GM21381 (cell line): ENCODE measurements around the gene RRP12.
"Not testable (repeated sequence)": the region's sequence is repeated elsewhere in the genome, so short reads cannot be mapped to it uniquely, and the experiment has no call there.

Experiments
- ATAC-seq: cut with Tn5 transposase; IDR thresholded peaks from one replicate; pipeline ENCODE4 v1.9.1; 2021; ENCODE audit warnings: mild to moderate bottlenecking, moderate library complexity; ENCODE audit not compliant: unreplicated experiment

The RRP12 gene

DNA sequence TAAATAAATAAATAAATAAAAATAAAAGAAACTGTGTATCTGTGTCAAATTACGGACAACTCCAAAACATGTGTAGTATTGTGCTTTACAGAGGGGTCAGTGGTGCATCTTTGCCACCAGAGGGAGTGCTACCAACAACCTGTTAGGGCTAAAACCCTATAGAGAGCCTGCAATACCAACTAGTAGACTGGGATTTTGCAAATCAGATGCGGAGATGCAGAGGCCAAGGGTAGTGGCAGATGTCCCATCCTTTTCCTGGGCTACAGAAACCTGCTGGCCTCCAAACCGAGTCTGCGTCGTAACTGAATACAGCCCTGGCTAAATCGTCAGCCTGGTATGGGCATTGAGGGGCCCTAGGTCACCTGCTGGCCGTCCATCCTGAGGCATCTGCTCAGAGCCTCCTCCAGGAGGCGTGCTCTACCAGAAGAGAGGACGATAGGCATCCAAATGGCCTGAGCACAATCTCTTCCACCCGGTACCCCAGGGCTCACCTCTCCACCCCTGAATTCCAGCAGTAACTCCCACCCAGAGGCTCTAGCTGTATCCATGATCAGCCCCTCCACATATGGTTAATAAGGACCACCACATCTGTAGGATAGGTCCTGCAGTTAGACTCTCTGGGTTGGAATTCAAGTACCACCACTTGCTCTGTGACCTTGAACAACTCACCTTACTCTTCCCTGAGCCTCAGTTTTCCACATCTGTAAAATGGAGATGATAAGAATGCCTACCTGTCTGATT, 6.2 kb upstream of the RRP12 start:
- peak; percentile 81 for ATAC-seq

DNA sequence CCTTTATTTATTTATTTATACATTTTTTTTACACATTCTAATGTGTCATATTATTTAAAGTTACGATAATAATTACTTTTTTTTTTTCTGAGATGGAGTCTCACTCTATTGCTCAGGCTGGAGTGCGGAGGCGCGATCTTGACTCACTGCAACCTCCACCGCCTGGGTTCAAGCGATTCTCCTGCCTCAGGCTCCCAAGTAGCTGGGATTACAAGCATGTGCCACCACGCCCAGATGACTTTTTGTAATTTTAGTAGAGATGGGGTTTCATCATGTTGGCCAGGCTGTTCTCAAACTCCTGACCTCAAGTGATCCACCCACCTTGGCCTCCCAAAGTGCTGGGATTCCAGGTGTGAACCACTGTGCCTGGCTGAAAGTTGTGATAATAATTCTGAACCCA, 5.3 kb upstream of the RRP12 start:
- not testable (repeated sequence) for ATAC-seq

DNA sequence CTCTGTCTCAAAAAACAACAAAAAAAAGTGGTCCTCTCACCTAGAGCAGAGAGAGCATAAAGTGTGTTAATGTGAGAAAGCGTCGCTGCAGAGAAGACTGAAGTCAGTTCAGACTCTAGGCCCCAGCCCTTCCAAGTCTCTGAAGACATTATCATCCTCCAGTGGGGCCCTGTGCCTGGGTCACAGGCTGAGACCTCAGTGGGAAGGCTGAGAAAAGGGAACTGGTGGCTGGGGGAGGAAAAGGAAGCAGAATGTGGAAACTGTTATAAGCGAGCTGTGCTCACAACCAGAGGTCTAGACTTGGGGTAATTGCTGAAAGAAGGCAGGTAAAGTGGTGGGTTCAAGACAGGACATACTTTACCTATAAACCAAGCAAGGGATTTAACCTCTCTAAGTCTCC, 4.9 kb upstream of the RRP12 start:
- ATAC-seq, result no peak

DNA sequence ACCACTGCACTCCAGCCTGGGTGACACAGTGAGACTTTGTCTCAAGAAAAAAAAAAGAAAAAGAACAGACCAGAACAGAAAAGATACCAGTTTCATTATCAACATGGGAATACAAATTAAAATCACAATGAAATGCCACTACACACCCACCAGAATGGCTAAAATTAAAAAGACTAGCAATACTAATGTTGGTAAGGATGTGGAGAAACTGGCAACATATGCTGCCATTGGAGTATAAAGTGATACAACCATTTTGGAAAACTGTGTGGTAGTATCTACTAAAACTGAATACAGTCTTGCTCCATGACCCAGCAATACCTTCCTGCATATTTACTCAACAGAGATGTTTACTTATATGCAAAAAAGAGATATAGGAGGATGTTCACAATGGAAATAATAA, 2.9 kb upstream of the RRP12 start:
- ATAC-seq, result no peak

DNA sequence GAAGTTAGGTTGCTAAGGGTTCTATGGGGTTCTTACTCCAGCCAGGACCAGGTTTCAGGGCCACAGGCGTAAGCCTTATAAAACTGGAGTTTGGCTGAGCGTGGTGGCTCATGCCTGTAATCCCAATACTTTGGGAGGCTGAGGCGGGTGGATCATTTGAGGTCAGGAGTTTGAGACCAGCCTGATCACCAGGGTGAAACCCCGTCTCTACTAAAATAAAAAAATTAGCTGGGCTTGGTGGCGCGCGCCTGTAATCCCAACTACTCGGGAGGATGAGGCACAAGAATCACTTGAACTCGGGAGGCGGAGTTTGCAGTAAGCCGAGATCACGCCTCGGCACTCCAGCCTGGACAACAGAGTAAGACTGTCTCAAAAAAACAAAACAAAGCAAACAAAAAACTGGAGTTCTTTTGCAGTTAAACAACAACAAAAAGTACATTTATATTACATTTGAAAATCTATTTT, 347 bp upstream of the RRP12 start:
- no peak for ATAC-seq

DNA sequence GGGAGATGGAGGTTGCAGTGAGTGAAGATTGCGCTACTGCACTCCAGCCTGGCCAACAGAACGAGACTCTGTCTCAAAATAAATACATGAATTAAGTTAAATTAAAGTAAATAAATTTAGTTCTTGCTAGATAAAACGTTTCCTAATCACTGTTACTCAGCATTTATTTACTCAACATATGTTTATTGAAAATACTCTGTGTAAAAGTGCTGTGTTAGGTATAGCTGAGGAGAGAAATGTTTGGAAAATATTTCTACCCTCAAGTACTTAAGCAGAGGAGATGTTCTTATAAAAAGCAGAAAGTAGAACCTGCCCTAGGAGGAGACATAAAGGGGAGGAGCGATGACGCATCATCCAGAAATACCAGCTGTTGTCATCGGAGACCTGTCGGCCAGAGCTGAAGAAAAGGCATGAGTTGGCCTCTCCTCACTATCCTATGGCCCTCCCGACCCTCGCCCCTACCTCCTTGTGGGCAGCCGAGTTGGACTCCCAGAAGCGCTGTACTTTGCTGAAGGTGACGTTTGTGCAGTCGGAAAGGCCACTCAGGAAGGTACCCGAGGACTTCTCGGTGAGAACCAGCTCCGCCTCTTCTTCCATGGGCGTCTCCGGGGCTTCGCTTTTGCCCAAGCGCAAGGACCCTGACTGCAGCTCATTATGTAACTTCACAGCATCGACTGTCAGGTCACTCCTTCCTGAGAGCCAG, 1.1 kb downstream of the RRP12 start:
- ATAC-seq, result no peak

DNA sequence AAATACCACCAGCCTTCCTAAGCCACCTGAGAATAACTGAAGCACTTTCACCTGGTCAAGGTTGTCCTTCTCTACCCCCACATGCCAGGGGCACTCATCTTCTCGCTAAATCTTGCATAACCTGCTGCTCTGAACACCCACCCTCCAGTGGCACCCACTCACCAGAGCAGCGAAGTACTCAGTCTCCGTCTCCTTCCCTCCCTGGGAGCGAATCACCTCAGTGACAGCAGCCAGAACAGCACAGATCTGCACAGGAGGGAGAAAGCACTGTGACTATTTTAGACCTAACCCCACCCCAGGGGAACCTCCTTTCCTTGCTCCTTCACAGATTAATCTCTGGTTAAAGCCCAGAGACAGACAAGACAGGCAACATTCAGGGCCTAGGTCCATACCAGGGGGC, 5.1 kb downstream of the RRP12 start:
- no peak for ATAC-seq

DNA sequence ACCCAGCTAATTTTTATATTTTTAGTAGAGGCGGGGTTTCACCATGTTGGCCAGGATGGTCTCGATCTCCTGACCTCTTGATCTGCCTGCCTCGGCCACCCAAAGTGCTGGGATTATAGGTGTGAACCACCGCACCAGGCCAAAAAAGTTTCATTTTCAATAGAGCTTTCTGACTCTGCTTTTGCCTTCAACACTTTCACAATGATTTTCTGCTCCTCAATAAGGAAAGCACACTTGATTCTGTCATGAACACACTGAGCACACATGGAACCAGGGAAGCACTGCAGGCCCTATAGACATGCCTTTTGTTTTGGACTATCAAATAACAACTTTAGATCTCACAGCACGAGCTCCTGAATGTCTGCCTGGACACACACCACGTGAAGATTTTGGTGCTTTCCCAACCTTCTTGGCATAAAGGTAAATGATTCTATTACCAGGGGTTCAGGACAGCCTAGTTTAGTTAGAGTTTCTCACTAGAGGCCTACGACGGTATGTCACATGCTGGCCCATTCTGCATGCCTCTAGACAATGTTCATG, 8.0 kb downstream of the RRP12 start:
- ATAC-seq, result no peak

DNA sequence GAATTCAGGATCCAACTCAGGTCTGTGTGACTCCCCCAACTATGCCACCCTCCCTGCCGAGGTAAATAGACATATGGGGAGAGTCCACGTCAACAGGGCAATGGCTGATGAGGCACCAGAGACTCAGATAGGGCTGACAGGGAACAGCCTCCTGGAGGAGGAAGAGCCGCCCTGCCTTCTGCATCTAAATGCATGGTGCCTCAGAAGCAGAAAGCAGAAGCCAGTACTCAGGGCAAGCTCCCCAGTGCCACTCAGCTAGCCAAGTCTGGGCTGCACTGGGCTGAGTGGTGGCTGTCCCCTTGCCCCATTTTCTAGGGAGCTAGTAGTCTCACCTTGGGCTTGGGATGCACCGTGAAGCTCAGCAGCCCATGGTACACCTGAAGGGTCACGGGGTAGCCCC, 11.0 kb downstream of the RRP12 start:
- no peak for ATAC-seq

DNA sequence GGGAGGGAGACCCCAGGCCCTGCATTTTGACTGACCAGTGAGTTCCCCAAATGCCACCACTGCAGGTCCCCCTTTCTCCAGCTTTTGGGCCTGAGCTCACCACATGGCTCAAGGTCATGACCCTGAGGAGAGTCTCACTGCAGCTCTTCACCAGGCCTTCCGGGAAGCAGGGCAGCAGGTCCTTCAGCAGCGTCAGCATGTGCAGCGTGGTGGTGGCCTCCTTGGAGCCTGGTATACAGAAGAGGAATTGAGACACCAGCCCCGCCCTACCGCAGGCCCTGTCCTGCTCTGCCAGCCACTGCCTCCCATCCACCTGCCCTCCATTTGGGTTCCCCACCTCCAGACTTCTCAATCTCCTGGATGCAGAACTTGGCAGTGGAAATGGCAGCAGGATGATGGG, 13.0 kb downstream of the RRP12 start:
- no peak for ATAC-seq

DNA sequence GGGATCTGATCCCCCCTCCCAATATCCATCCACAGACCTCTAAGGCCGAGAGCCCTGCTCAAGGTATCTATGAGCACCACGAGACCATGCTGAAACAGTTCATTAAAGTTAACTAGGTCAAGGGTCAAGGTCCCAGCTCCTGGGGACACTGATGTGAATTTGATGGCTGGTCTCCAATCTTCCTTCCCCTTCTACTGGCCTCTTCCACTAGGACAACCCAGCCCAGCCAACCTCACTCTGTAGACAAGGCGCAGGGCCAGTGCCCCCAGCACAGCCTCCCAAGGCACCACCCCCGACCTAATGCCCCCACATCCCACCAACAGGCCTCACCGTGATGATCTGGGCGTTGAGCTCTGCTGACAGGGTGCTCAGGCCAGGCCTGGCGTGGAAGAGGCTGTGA, 15.6 kb downstream of the RRP12 start:
- no peak for ATAC-seq

DNA sequence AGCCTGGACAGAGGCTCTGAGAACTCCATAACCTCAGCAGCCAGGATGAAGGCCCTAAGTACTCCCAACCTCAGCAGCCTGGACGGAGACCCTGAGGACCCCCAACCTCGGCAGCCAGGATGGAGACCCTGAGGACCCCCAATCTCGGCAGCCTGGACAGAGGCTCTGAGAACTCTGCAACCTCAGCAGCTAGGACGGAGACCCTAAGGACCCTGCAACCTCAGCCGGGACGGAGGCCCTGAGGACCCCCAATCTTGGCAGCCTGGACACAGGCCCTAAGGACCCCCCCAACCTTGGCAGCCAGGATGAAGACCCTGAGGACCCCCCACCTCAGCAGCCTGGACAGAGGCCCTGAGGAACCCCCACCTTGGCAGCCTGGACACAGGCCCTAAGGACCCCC, 16.5 kb downstream of the RRP12 start:
- no peak for ATAC-seq

DNA sequence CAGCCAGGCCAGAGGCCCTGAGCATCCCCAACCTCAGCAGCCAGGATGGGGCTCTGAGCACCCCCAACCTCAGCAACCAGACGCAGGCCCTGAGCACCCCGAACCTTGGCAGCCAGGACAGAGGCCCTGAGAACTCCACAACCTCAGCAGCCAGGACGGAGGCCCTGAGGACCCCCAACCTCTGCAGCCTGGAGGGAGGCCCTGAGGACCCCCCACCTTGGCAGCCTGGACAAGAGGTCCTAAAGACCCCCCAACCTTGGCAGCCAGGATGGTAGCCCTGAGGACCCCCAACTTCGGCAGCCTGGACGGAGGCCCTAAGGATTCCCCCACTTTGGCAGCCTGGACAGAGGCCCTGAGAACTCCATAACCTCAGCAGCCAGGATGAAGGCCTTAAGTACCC, 17.0 kb downstream of the RRP12 start:
- no peak for ATAC-seq

DNA sequence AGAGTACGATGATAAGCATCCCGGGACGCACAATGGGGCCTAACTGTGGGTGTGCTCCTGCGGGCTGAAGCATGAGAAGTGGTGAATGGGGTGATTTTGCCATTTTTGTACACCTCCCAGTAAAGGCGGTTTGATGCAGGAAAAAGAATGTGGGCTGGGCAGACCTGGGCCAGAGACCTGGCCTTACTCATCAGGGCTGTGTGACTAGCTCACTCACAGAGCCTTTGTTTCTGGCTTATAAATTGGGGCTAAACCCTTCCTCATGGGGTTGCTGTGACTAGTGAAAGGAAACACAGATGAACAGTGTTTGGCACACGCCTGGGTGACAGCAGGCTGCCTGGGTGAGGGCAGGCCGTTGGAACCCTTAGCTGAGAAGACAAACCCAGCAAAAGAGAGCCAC, 18.0 kb downstream of the RRP12 start:
- ATAC-seq, result no peak

DNA sequence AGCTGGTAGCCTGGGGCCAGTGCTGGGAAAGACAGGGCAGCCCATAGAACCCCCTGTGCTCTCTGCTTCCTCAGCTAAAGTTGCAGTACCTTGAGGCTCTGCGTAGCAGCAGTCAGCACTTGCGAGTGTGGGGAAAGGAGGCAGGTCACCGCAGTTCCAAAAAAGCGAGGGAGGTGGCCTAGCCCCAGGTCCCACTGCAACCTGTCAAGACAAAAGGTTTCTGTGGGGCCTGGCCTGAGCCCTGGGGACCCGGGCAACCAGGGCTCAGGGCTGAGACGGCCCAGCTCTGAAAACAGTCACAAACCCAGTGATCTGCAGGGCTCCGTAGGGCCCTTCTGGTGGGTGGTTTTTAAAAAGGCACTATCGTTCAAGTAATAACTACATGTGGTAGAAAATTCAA, 19.5 kb downstream of the RRP12 start:
- no peak for ATAC-seq

DNA sequence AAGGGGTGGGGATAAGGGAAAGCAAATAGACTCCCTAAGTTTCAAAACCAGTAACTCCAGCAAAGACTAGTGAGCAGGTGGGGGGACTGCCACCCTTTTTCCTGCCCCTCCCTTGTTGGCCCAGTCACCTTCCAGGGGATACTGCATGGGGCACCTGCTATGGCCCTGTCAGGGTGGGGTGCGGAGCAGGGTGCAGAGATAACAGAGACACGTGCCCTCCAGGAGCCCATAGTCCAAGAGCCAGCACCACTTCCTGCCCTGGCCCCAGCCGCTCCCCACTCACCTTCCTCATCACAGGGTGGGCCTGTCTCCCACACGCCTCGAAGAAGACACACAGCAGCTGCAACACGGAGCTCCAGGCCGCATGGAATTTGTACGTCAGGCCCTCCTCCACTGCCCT, 20.6 kb downstream of the RRP12 start:
- ATAC-seq, result no peak

DNA sequence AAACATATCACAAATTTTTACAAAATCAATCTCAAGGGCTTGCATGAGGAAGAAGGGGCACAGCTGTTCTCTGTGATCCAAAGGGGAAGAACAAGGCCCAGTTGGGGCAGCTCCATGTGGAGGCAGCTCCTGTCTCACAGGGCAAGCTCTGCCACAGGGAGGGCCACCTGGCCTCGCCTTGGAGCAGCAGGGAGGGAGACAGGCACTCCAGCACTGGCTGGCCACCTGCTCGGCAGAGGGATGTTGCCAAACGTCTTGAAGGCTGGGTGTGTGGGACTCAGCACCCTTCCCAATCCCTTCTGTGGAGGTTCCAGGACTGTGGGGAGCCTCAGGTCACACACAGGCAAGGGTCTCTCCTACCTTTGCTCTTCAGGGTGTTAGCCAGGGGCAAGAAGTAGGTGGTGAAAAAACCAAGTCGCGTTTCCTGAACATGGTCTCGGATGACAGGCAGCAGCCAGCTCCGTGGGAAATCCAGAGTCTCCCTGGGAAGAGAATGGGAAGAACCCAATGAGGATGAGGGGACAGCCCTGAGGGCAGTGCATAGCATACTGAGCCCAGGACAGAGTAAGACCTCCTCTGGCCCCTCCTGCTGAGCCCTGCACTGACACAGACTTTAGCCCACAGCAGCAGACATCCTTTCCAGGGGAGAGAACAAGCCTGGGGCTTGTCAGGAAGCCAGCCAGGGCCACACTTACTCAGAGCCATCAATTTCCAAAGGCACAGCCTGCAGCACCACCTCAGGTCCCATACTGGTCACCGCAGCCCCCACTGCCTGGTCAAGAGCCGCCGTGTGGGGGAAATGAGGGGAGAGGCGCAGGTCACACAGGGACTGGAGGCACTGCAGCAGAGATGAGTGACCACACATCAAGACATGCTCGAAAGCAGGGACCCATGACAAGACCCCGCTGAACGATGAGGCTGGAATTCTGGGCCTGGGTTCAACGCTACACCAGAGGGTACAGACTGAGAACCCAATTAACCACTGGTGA, 21.9 kb downstream of the RRP12 start:
- ATAC-seq, result no peak

DNA sequence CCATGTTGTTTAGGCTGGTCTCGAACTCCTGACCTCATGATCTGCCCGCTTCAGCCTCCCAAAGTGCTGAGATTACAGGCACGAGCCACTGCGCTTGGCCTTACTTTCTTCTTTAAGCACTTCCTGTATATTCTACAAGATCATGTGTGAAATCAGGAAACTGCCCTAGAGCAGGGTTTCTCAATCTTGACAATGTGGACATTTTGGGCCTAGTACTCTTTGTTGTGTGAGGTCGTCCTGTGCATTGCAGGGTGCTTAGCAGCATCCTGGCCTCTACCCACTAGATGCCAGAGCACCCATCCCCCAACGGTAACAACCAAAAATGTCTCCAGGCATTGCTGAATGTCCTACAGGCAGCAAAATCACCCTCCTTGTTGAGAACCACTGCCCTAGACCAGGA, 24.7 kb downstream of the RRP12 start:
- no peak for ATAC-seq

DNA sequence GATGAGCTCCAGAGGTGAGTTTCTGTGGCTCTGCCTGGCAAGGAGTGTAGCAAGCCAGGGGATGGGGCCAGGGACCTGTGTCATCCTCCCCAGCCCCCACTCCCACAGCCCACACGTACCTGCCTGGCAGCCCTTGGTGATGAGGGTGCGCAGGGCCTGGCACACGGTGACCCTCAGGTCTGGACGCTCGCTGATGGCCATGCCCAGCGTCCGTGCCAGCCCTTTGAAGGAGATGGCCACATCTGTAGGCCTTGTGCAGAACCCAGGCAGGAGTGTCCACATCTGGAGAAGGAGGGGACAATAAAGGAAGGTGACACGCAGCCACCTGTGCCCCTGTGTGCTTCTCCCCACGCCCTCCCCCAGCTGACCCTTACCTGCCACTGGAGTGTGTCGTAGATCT, 27.7 kb downstream of the RRP12 start:
- no peak for ATAC-seq

DNA sequence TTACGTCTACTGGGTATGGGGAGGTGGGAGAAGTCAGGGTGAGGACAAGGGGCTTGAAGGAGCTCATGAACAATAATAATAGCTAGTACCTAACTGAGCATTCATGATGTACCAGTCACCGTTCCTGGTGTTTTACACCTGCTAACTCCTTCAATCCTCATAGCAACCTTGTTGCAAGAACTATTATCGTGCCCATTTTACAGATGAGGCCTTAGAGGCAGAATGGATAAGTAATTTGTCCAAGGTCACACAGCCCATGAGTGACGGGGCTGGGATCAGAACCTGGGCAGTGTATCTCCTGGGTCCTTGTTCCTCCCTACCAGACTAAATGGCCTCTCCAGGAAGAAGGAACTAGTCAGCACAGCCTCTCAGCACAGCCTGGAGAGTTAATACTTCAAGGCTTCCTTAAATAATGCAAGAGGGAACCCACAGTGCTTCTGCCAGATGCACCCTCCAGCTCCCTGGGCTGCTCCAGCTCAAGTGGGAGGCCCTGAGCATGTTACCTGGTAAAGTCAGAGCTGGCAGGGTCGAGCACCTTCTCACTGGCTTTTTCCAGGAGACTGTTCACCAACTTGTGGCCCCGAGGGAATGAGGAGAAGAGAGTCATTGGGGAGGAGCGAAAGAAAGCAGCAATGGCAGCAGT, 28.8 kb downstream of the RRP12 start:
- no peak for ATAC-seq

DNA sequence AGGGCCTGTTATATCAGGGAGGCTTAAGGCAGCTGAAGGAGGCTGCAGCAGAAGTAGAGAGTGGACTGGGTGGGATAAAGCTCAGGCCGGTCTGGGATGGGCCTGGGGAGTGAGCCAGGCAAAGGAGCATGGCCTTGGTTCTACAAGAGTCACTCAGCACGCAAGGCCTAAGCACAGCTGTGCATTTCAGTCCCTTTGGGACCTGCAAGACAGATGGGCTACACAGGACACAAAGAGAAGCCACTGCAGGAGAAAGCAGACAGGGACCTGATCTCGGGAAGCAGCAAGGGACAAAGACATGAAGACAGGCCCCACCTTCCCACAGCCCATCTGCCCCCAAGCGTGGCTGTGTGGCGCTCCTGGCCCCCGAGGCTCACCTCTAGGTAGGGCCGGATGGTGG, 29.4 kb downstream of the RRP12 start:
- no peak for ATAC-seq
